ENCODE measurements around the gene CGB5.

DNA sequence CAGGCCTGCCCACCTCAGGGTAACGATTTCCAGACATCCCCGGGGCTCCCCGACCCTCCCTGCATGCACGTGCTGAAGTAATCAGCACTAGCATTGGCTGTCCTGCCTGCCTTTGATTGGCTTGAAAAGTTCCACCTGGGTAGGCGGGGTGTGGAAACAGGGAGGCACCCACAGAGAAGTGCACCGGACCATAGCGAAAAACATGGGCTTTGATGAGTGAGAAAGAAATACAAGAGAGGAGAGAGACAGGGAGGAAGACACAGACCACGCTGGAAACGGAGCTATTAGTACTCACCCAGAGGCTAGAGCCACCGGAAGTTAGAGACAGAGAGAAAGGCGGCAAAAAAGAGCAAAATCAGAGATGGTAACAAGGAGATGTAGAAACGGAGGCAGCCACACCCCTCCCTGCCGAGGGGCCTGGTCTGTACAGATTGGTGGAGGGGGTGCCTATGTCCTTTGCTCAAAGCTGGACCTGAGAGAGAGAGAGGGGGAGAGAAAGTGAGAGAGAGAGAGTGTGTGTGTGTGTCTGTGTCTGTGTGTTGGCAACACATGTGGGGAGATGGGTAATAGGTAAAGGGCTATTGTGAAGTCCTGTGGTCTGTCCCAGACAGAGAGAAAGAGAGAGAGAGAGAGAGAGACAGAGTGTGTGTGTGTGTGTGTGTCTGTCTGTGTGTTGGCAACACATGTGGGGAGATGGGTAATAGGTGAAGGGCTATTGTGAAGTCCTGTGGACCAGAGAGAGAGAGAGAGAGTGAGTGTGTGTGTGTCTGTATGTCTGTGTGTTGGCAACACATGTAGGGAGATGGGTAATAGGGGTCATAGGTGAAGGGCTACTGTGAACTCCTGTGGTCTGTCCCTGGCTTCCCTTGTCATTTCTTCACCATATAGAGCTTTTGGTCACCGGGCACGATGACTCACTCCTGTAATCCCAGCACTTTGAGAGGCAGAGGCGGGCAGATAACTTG, 22.4 kb upstream of the CGB5 start:
- no peak for TF ChIP-seq POLR2A (IDR thresholded peaks at IDR 0.05)
- TF ChIP-seq, protein P1, sequence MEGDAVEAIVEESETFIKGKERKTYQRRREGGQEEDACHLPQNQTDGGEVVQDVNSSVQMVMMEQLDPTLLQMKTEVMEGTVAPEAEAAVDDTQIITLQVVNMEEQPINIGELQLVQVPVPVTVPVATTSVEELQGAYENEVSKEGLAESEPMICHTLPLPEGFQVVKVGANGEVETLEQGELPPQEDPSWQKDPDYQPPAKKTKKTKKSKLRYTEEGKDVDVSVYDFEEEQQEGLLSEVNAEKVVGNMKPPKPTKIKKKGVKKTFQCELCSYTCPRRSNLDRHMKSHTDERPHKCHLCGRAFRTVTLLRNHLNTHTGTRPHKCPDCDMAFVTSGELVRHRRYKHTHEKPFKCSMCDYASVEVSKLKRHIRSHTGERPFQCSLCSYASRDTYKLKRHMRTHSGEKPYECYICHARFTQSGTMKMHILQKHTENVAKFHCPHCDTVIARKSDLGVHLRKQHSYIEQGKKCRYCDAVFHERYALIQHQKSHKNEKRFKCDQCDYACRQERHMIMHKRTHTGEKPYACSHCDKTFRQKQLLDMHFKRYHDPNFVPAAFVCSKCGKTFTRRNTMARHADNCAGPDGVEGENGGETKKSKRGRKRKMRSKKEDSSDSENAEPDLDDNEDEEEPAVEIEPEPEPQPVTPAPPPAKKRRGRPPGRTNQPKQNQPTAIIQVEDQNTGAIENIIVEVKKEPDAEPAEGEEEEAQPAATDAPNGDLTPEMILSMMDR (IDR thresholded peaks at IDR 0.05) = no peak

All from uterus (tissue), 2 donors.